ENCODE measurements around the gene DIRAS2. TPM values are rescaled to one million over a fixed set of nuclear protein-coding genes. Genes with fewer than 3 reads are reported as not detected.

Gene DIRAS2
- total and polyA plus RNA-seq, 2 of the 13 experiments (the other 11 are each of a cell fraction or from before 2014, with no cell fraction given), result not detected

DNA sequence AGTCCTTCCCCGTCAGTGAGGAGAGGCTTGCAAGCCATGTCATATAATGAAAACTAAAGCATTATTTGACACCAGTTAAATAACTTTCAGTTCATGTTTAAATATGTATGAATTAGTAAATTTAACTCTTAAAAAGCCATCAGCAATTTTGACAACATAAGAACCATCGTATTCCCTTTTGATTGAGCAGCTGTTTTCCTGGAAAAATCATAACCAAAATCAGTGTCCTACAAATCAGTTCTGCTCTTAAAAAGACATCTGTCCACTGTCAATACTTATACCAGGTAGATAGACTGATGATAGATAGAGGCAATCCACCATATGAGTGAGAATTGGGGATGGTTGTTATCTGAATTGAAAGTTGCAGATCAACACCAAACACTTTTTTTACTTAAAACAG is 2.3 kb downstream of the DIRAS2 start:
- WGBS (ENCODE audit: low lambda C conversion rate), result 11% methylated on average over 2 of the region's 2 CpGs
- Histone ChIP-seq H3K4me1 (ENCODE audit: insufficient read depth, low read length) (no peaks in the 10 kb centered on the region), H3K27me3 (ENCODE audit: control insufficient read depth in 1 of 2, insufficient read depth in 2 of 2, low read length in 2 of 2) (no peaks in the 10 kb centered on the region; a peak in 1 of 5 replicates), H3K9me3 (ENCODE audit: low read length) (no peaks in the 10 kb centered on the region), H4K20me1 (ENCODE audit: insufficient read depth, low read length) (no peaks in the 10 kb centered on the region), H3K4me3 (replicated peaks in 1 of 3; ENCODE audit: insufficient read depth in 1 of 3, low read depth in 2 of 3, low read length in 3 of 3) (no peak overlapping the region), H2AFZ (ENCODE audit: low read length) (no peak overlapping the region), H3K79me2 (ENCODE audit: insufficient read depth, low read length) (no peaks in the 10 kb centered on the region), H3K27ac (ENCODE audit: extremely low read length, insufficient read depth, low read length) (no peak overlapping the region), H3K36me3 (replicated peaks in 1 of 2; ENCODE audit: control insufficient read depth in 1 of 2, insufficient read depth in 2 of 2, low read length in 2 of 2) (no peaks in the 10 kb centered on the region), H3K9ac (ENCODE audit: insufficient read depth, low read depth, low read length) (no peak overlapping the region), H3K4me2 (ENCODE audit: low read depth, low read length) (no peak overlapping the region)
- POLR2A ChIA-PET, result no interaction called here
- intact Hi-C loops (cut with micrococcal nuclease; ENCODE audit: unreplicated experiment) (no loop called here), in situ Hi-C loops (cut with HindIII; ENCODE audit: extremely low pct_ligation_motif_present, low pct_unique_long_range_greater_than_20kb) (no loop called here)
- no peak for ATAC-seq
- CTCF ChIA-PET (ENCODE audit: low intra/inter-chr PET ratio, low total read pairs), result no interaction called here
- no peak for DNase-seq (ENCODE audit: low spot score)
- TF ChIP-seq ZNF780A (CRISPR knock-in tag; IDR thresholded peaks at IDR 0.05) (no peak), PAX8 (CRISPR knock-in tag; IDR thresholded peaks at IDR 0.05; ENCODE audit: borderline replicate concordance) (no peak), ZNF598 (CRISPR knock-in tag; IDR thresholded peaks at IDR 0.05; ENCODE audit: borderline replicate concordance) (no peak), THAP11 (CRISPR knock-in tag; IDR thresholded peaks at IDR 0.05) (no peak), ZNF468 (CRISPR knock-in tag; IDR thresholded peaks at IDR 0.05) (no peak), ZNF766 (CRISPR knock-in tag; IDR thresholded peaks at IDR 0.05; ENCODE audit: borderline replicate concordance) (no peak), MED1 (CRISPR knock-in tag; IDR thresholded peaks at IDR 0.05) (no peak), MIER3 (CRISPR knock-in tag; IDR thresholded peaks at IDR 0.05; ENCODE audit: borderline replicate concordance) (no peak), STAT5B (CRISPR knock-in tag; IDR thresholded peaks at IDR 0.05) (no peak), GATAD1 (CRISPR knock-in tag; IDR thresholded peaks at IDR 0.05) (no peak), ZNF546 (CRISPR knock-in tag; conservative IDR thresholded peaks at IDR 0.05) (no peak), ZNF441 (CRISPR knock-in tag; IDR thresholded peaks at IDR 0.05; ENCODE audit: borderline replicate concordance) (no peak)
- TF ChIP-seq, protein P1, sequence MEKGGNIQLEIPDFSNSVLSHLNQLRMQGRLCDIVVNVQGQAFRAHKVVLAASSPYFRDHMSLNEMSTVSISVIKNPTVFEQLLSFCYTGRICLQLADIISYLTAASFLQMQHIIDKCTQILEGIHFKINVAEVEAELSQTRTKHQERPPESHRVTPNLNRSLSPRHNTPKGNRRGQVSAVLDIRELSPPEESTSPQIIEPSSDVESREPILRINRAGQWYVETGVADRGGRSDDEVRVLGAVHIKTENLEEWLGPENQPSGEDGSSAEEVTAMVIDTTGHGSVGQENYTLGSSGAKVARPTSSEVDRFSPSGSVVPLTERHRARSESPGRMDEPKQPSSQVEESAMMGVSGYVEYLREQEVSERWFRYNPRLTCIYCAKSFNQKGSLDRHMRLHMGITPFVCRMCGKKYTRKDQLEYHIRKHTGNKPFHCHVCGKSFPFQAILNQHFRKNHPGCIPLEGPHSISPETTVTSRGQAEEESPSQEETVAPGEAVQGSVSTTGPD (CRISPR knock-in tag; IDR thresholded peaks at IDR 0.05), result no peak
- TF ChIP-seq, protein P2, sequence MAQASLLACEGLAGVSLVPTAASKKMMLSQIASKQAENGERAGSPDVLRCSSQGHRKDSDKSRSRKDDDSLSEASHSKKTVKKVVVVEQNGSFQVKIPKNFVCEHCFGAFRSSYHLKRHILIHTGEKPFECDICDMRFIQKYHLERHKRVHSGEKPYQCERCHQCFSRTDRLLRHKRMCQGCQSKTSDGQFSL (CRISPR knock-in tag; IDR thresholded peaks at IDR 0.05), result no peak
- TF ChIP-seq, protein P3, sequence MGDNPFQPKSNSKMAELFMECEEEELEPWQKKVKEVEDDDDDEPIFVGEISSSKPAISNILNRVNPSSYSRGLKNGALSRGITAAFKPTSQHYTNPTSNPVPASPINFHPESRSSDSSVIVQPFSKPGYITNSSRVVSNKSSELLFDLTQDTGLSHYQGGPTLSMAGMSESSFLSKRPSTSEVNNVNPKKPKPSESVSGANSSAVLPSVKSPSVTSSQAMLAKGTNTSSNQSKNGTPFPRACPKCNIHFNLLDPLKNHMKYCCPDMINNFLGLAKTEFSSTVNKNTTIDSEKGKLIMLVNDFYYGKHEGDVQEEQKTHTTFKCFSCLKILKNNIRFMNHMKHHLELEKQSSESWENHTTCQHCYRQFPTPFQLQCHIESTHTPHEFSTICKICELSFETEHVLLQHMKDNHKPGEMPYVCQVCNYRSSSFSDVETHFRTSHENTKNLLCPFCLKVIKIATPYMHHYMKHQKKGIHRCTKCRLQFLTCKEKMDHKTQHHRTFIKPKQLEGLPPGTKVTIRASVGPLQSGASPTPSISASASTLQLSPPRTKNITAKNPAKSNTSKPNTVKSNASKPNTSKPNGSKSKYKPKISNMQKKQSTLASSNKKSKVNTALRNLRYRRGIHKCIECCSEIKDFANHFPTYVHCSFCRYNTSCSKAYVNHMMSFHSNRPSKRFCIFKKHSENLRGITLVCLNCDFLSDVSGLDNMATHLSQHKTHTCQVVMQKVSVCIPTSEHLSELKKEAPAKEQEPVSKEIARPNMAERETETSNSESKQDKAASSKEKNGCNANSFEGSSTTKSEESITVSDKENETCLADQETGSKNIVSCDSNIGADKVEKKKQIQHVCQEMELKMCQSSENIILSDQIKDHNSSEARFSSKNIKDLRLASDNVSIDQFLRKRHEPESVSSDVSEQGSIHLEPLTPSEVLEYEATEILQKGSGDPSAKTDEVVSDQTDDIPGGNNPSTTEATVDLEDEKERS (CRISPR knock-in tag; IDR thresholded peaks at IDR 0.05), result no peak
- TF ChIP-seq, protein P4, sequence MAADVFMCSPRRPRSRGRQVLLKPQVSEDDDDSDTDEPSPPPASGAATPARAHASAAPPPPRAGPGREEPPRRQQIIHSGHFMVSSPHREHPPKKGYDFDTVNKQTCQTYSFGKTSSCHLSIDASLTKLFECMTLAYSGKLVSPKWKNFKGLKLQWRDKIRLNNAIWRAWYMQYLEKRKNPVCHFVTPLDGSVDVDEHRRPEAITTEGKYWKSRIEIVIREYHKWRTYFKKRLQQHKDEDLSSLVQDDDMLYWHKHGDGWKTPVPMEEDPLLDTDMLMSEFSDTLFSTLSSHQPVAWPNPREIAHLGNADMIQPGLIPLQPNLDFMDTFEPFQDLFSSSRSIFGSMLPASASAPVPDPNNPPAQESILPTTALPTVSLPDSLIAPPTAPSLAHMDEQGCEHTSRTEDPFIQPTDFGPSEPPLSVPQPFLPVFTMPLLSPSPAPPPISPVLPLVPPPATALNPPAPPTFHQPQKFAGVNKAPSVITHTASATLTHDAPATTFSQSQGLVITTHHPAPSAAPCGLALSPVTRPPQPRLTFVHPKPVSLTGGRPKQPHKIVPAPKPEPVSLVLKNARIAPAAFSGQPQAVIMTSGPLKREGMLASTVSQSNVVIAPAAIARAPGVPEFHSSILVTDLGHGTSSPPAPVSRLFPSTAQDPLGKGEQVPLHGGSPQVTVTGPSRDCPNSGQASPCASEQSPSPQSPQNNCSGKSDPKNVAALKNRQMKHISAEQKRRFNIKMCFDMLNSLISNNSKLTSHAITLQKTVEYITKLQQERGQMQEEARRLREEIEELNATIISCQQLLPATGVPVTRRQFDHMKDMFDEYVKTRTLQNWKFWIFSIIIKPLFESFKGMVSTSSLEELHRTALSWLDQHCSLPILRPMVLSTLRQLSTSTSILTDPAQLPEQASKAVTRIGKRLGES (CRISPR knock-in tag; IDR thresholded peaks at IDR 0.05; ENCODE audit: borderline replicate concordance), result no peak
- TF ChIP-seq, protein P5, sequence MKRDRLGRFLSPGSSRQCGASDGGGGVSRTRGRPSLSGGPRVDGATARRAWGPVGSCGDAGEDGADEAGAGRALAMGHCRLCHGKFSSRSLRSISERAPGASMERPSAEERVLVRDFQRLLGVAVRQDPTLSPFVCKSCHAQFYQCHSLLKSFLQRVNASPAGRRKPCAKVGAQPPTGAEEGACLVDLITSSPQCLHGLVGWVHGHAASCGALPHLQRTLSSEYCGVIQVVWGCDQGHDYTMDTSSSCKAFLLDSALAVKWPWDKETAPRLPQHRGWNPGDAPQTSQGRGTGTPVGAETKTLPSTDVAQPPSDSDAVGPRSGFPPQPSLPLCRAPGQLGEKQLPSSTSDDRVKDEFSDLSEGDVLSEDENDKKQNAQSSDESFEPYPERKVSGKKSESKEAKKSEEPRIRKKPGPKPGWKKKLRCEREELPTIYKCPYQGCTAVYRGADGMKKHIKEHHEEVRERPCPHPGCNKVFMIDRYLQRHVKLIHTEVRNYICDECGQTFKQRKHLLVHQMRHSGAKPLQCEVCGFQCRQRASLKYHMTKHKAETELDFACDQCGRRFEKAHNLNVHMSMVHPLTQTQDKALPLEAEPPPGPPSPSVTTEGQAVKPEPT (CRISPR knock-in tag; IDR thresholded peaks at IDR 0.05; ENCODE audit: low read depth), result no peak
- BruUV-seq (replicated peaks), result no TSS peak
- FAIRE-seq, result no peak
